PC-3 (cell line): ENCODE measurements around the gene PAPOLA. TPM values are rescaled to one million over a fixed set of nuclear protein-coding genes. Genes with fewer than 3 reads are reported as not detected.

Source experiments
- ATAC-seq: fragments of 200-7000 bp; cut with Tn5 transposase; 2 replicates; pipeline ENCODE4 v1.9.1; 2020; ENCODE audit warnings: mild to moderate bottlenecking, moderate library complexity
- BruUV-seq: library from RNA; stranded (reverse); fragments of 400-500 nt; replicated peaks from 2 replicates; lab custom pipeline; 2021; lab: Mats Ljungman, UMichigan
- CTCF ChIA-PET: fragments of 300-600 bp; sonication (Branson Sonifier 250); formaldehyde crosslinking; loops from one replicate; lab custom pipeline; 2022; ENCODE audit warnings: antibody characterized with exemption; lab: Charles Lee
- POLR2A ChIA-PET: fragments of 300-600 bp; sonication (Branson Sonifier 250); formaldehyde crosslinking; loops from one replicate; lab custom pipeline; 2022; ENCODE audit warnings: antibody characterized with exemption; ENCODE audit not compliant: unreplicated experiment; lab: Charles Lee
- DNase-seq: peaks from one replicate; pipeline ENCODE4 v3.0.0-alpha.2; 2015
- H2AFZ ChIP-seq: fragments of 300-600 bp; sonication (generic); 2 replicates; pipeline ENCODE4 v1.6.0; 2016; ENCODE audit warnings: antibody characterized with exemption, low read length
- H3F3A ChIP-seq: fragments of 300-600 bp; sonication (generic); one replicate; pipeline ENCODE4 v1.6.0; 2017; ENCODE audit warnings: antibody characterized with exemption, low read length, control low read depth, mild to moderate bottlenecking; ENCODE audit not compliant: unreplicated experiment
- H3K27ac ChIP-seq: fragments of 300-600 bp; sonication (generic); 2 replicates; pipeline ENCODE4 v1.5.1; 2016; ENCODE audit warnings: mild to moderate bottlenecking, low read length
- H3K27me3 ChIP-seq: fragments of 300-600 bp; sonication (generic); 2 replicates; pipeline ENCODE4 v1.6.1; 2016; ENCODE audit warnings: low read length, mixed read lengths
- H3K36me3 ChIP-seq: fragments of 300-600 bp; sonication (generic); 2 replicates; pipeline ENCODE4 v1.6.1; 2016; ENCODE audit warnings: low read depth, mixed run types, low read length, mixed read lengths
- H3K4me1 ChIP-seq: fragments of 300-600 bp; sonication (generic); 2 replicates; pipeline ENCODE4 v1.5.1; 2016; ENCODE audit warnings: low read length; ENCODE audit not compliant: insufficient read depth
- H3K4me2 ChIP-seq: fragments of 300-600 bp; sonication (generic); 2 replicates; pipeline ENCODE4 v1.6.0; 2016; ENCODE audit warnings: low read length
- H3K4me3 ChIP-seq: fragments of 300-600 bp; sonication (generic); 2 replicates; pipeline ENCODE4 v1.5.1; 2016; ENCODE audit warnings: mild to moderate bottlenecking, low read length, mixed read lengths
- H3K79me2 ChIP-seq: fragments of 300-600 bp; sonication (generic); 2 replicates; pipeline ENCODE4 v1.6.1; 2017; ENCODE audit warnings: low read length, mixed read lengths
- H3K9ac ChIP-seq: fragments of 300-600 bp; sonication (generic); 2 replicates; pipeline ENCODE4 v1.6.0; 2016; ENCODE audit warnings: mild to moderate bottlenecking, low read length
- H3K9me2 ChIP-seq: fragments of 300-600 bp; sonication (generic); replicated peaks from 2 replicates; pipeline ENCODE4 v1.6.1; 2016; ENCODE audit warnings: mixed run types, low read length, mixed read lengths
- H3K9me3 ChIP-seq: fragments of 300-600 bp; sonication (generic); 2 replicates; pipeline ENCODE4 v1.6.1; 2016; ENCODE audit warnings: low read length, mixed read lengths
- H4K20me1 ChIP-seq: fragments of 300-600 bp; sonication (generic); 2 replicates; pipeline ENCODE4 v1.6.1; 2016; ENCODE audit warnings: low read length, mixed read lengths
- EZH2 ChIP-seq: fragments of 300-600 bp; sonication (generic); IDR thresholded peaks from one replicate; pipeline ENCODE4 v1.6.1; 2017; ENCODE audit warnings: antibody characterized with exemption, mild to moderate bottlenecking, low read length; ENCODE audit not compliant: unreplicated experiment
- EZH2phosphoT487 ChIP-seq: fragments of 300-600 bp; sonication (generic); IDR thresholded peaks from 2 replicates; pipeline ENCODE4 v1.6.1; 2018; ENCODE audit warnings: mild to moderate bottlenecking, antibody characterized with exemption, low read length, borderline replicate concordance
- intact Hi-C: fragments of 100-400 bp; cut with micrococcal nuclease; formaldehyde crosslinking; loops from 2 replicates; pipeline ENCODE4 v1.9.0; 2023
- total RNA-seq: library from RNA; depleted of rRNA; stranded (reverse); fragments of >200 nt; gene quantifications from 2 replicates; pipeline ENCODE4 v1.2.3, GENCODE V29; 2014
- TF ChIP-seq, protein P1 (sequence below): fragments of 300-600 bp; sonication (generic); conservative IDR thresholded peaks from 2 replicates; pipeline ENCODE4 v1.5.1; 2017; ENCODE audit warnings: antibody characterized with exemption, low read depth, mild to moderate bottlenecking, low read length

The PAPOLA gene
- total RNA-seq, 1 experiment from 2014 or later = 111 TPM

GRCh38 chr14:96455588-96455987, 46.6 kb upstream of the PAPOLA start:
- H3K9me3 ChIP-seq = no peaks in the 10 kb centered on the region
- no peaks in the 10 kb centered on the region for H3K4me1 ChIP-seq
- intact Hi-C loops = no loop called here
- no peak overlapping the region for H3K4me2 ChIP-seq
- no peak overlapping the region for H2AFZ ChIP-seq
- BruUV-seq = no TSS peak
- no peak overlapping the region for H3K4me3 ChIP-seq
- H4K20me1 ChIP-seq = no peaks in the 10 kb centered on the region
- H3K27me3 ChIP-seq = peaks cover 58% of the 10 kb centered on the region
- no peak overlapping the region for H3K9ac ChIP-seq
- CTCF ChIA-PET = no interaction called here
- no peaks in the 10 kb centered on the region for H3F3A ChIP-seq
- DNase-seq (no peak), ATAC-seq (no peak)
- no peaks in the 10 kb centered on the region for H3K79me2 ChIP-seq
- H3K27ac ChIP-seq = no peak overlapping the region
- no peaks in the 10 kb centered on the region for H3K36me3 ChIP-seq
- POLR2A ChIA-PET = no interaction called here
- no peak for TF ChIP-seq EZH2phosphoT487
- TF ChIP-seq, protein P1, sequence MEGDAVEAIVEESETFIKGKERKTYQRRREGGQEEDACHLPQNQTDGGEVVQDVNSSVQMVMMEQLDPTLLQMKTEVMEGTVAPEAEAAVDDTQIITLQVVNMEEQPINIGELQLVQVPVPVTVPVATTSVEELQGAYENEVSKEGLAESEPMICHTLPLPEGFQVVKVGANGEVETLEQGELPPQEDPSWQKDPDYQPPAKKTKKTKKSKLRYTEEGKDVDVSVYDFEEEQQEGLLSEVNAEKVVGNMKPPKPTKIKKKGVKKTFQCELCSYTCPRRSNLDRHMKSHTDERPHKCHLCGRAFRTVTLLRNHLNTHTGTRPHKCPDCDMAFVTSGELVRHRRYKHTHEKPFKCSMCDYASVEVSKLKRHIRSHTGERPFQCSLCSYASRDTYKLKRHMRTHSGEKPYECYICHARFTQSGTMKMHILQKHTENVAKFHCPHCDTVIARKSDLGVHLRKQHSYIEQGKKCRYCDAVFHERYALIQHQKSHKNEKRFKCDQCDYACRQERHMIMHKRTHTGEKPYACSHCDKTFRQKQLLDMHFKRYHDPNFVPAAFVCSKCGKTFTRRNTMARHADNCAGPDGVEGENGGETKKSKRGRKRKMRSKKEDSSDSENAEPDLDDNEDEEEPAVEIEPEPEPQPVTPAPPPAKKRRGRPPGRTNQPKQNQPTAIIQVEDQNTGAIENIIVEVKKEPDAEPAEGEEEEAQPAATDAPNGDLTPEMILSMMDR = no peak
- no peak for TF ChIP-seq EZH2
- no peaks in the 10 kb centered on the region for H3K9me2 ChIP-seq

- ATAC-seq (no peak), DNase-seq (no peak)
- no peaks in the 10 kb centered on the region for H3K9me2 ChIP-seq
- no peak overlapping the region for H3K4me3 ChIP-seq
- intact Hi-C loops = no loop called here
- no TSS peak for BruUV-seq
- CTCF ChIA-PET = no interaction called here
- H3K4me2 ChIP-seq = no peak overlapping the region
- no peak overlapping the region for H3K27ac ChIP-seq
- no peaks in the 10 kb centered on the region for H3F3A ChIP-seq
- peaks cover 44% of the 10 kb centered on the region for H3K27me3 ChIP-seq
- H3K9ac ChIP-seq = no peak overlapping the region
- POLR2A ChIA-PET = no interaction called here
- no peaks in the 10 kb centered on the region for H3K4me1 ChIP-seq
- TF ChIP-seq, protein P1 = no peak
- no peak for TF ChIP-seq EZH2
- no peak for TF ChIP-seq EZH2phosphoT487
- no peaks in the 10 kb centered on the region for H3K9me3 ChIP-seq
- H3K36me3 ChIP-seq = no peaks in the 10 kb centered on the region
- H4K20me1 ChIP-seq = no peaks in the 10 kb centered on the region
- no peaks in the 10 kb centered on the region for H3K79me2 ChIP-seq
- H2AFZ ChIP-seq = no peak overlapping the region
Measured at GRCh38 chr14:96459851-96460250, 42.3 kb upstream of the PAPOLA start.

GRCh38 chr14:96461950-96462798, 40.0 kb upstream of the PAPOLA start:
- CTCF ChIA-PET = no interaction called here
- Histone ChIP-seq H3K9ac (no peak overlapping the region), H3K9me3 (no peaks in the 10 kb centered on the region), H4K20me1 (no peaks in the 10 kb centered on the region), H3K27ac (no peak overlapping the region), H3K4me3 (no peak overlapping the region), H3K36me3 (no peaks in the 10 kb centered on the region), H3K27me3 (peaks cover 34% of the 10 kb centered on the region), H3F3A (no peaks in the 10 kb centered on the region), H2AFZ (no peak overlapping the region), H3K4me1 (no peaks in the 10 kb centered on the region), H3K9me2 (no peaks in the 10 kb centered on the region), H3K4me2 (no peak overlapping the region), H3K79me2 (no peaks in the 10 kb centered on the region)
- ATAC-seq (no peak), DNase-seq (no peak)
- intact Hi-C loops = no loop called here
- BruUV-seq = no TSS peak
- TF ChIP-seq, protein P1 = no peak
- TF ChIP-seq EZH2 = no peak
- TF ChIP-seq EZH2phosphoT487 = no peak
- POLR2A ChIA-PET = no interaction called here
